GM23338 (cell line): ENCODE data around the gene MRPL34. TPM values are rescaled to one million over a fixed set of nuclear protein-coding genes. Genes with fewer than 3 reads are reported as not detected.
A peak's percentile ranks its signal among the peaks of the same experiment; 100 is the strongest.

Experiments used
- ATAC-seq: fragments of 200-7000 bp; cut with Tn5 transposase; 3 replicates; pipeline ENCODE4 v1.9.1; 2020
- DNase-seq: peaks from one replicate; pipeline ENCODE4 v3.0.0-alpha.2; 2015; ENCODE audit warnings: low spot score
- H2AFZ ChIP-seq: fragments of 200-600 bp; sonication (generic); 2 replicates; pipeline ENCODE4 v1.8.0; 2016; ENCODE audit warnings: antibody characterized with exemption, mild to moderate bottlenecking, moderate library complexity
- H3F3A ChIP-seq: fragments of 200-600 bp; sonication (generic); replicated peaks from 2 replicates; pipeline ENCODE4 v1.8.0; 2017; ENCODE audit warnings: antibody characterized with exemption, mixed run types, low read depth
- H3K27ac ChIP-seq: fragments of 200-600 bp; sonication (generic); 2 replicates; pipeline ENCODE4 v1.6.1; 2016; ENCODE audit warnings: low read depth
- H3K27me3 ChIP-seq: fragments of 200-600 bp; sonication (generic); 2 replicates; pipeline ENCODE4 v1.8.0; 2016; ENCODE audit warnings: mild to moderate bottlenecking, mixed run types, moderate library complexity; ENCODE audit not compliant: insufficient read depth
- H3K36me3 ChIP-seq: fragments of 200-600 bp; sonication (generic); 2 replicates; pipeline ENCODE4 v1.8.0; 2016; ENCODE audit warnings: mild to moderate bottlenecking; ENCODE audit not compliant: insufficient read depth
- H3K4me1 ChIP-seq: fragments of 200-600 bp; sonication (generic); 2 replicates; pipeline ENCODE4 v1.8.0; 2016; ENCODE audit warnings: mild to moderate bottlenecking, moderate library complexity; ENCODE audit not compliant: insufficient read depth
- H3K4me2 ChIP-seq: fragments of 200-600 bp; sonication (generic); 2 replicates; pipeline ENCODE4 v1.7.1; 2017; ENCODE audit warnings: mixed run types
- H3K4me3 ChIP-seq: fragments of 200-600 bp; sonication (generic); 2 replicates; pipeline ENCODE4 v1.6.1; 2016; ENCODE audit warnings: mixed run types
- H3K79me2 ChIP-seq: fragments of 200-600 bp; sonication (generic); replicated peaks from 2 replicates; pipeline ENCODE4 v1.8.0; 2017; ENCODE audit warnings: mild to moderate bottlenecking; ENCODE audit not compliant: insufficient read depth
- H3K9me2 ChIP-seq: fragments of 200-600 bp; sonication (generic); 2 replicates; pipeline ENCODE4 v1.8.0; 2017; ENCODE audit not compliant: insufficient read depth
- H4K20me1 ChIP-seq: fragments of 200-600 bp; sonication (generic); replicated peaks from 2 replicates; pipeline ENCODE4 v1.8.0; 2017; ENCODE audit warnings: mild to moderate bottlenecking; ENCODE audit not compliant: insufficient read depth
- H3K27ac Mint-ChIP-seq: 2 replicates; pipeline ENCODE4 v1.8.0; 2020; ENCODE audit warnings: inconsistent platforms, mild to moderate bottlenecking, moderate library complexity, mixed read lengths
- H3K27me3 Mint-ChIP-seq: 3 replicates; pipeline ENCODE4 v1.8.0; 2022; ENCODE audit warnings: low read depth, mild to moderate bottlenecking, moderate library complexity, mixed read lengths, inconsistent platforms; ENCODE audit not compliant: insufficient read depth, poor library complexity
- H3K36me3 Mint-ChIP-seq: 3 replicates; pipeline ENCODE4 v1.8.0; 2021; ENCODE audit warnings: low read depth, mild to moderate bottlenecking, inconsistent platforms, moderate library complexity, mixed read lengths
- H3K4me1 Mint-ChIP-seq: 3 replicates; pipeline ENCODE4 v1.8.0; 2020; ENCODE audit warnings: mild to moderate bottlenecking, inconsistent platforms, mixed read lengths
- H3K4me3 Mint-ChIP-seq: 3 replicates; pipeline ENCODE4 v1.8.0; 2021; ENCODE audit warnings: moderate library complexity, mild to moderate bottlenecking, inconsistent platforms, mixed read lengths
- H3K9me3 Mint-ChIP-seq: 3 replicates; pipeline ENCODE4 v1.8.0; 2020; ENCODE audit warnings: moderate library complexity, mild to moderate bottlenecking, inconsistent platforms, mixed read lengths
- CREB1 ChIP-seq: fragments of 250-450 bp; sonication (Bioruptor Pico); IDR thresholded peaks from 2 replicates; pipeline ENCODE4 v1.5.0; 2020; ENCODE audit warnings: low read depth, mild to moderate bottlenecking, moderate library complexity
- CTCF ChIP-seq, 2 experiments: fragments of 200-600 bp in 1 of 2; sonication (generic) in 1 of 2; conservative IDR thresholded peaks; 2 replicates each; pipeline versions ENCODE4 v1.5.1 to v1.6.1; 2016 to 2017; ENCODE audit warnings: antibody characterized with exemption in 2 of 2, low read depth in 2 of 2, mild to moderate bottlenecking in 2 of 2, moderate library complexity in 1 of 2
- ETS1 ChIP-seq: IDR thresholded peaks from 2 replicates; pipeline ENCODE4 v1.6.1; 2016; ENCODE audit warnings: antibody characterized with exemption
- EZH2 ChIP-seq: fragments of 200-600 bp; sonication (generic); IDR thresholded peaks from one replicate; pipeline ENCODE4 v1.8.0; 2017; ENCODE audit warnings: antibody characterized with exemption, mild to moderate bottlenecking, low read depth; ENCODE audit not compliant: unreplicated experiment
- EZH2phosphoT487 ChIP-seq: fragments of 200-600 bp; sonication (generic); IDR thresholded peaks from one replicate; pipeline ENCODE4 v1.8.1; 2018; ENCODE audit warnings: antibody characterized with exemption; ENCODE audit not compliant: unreplicated experiment
- JUNB ChIP-seq: IDR thresholded peaks from one replicate; pipeline ENCODE4 v1.6.1; 2016; ENCODE audit warnings: antibody characterized with exemption; ENCODE audit not compliant: unreplicated experiment
- NANOG ChIP-seq: IDR thresholded peaks from 2 replicates; pipeline ENCODE4 v1.6.1; 2016; ENCODE audit warnings: antibody characterized with exemption, borderline replicate concordance
- POLR2AphosphoS5 ChIP-seq: IDR thresholded peaks from 2 replicates; pipeline ENCODE4 v1.6.1; 2016; ENCODE audit warnings: antibody characterized with exemption, low read depth
- STAT1 ChIP-seq: IDR thresholded peaks from one replicate; pipeline ENCODE4 v1.6.1; 2016; ENCODE audit warnings: antibody characterized with exemption; ENCODE audit not compliant: unreplicated experiment
- ZNF114 ChIP-seq: fragments of 250-450 bp; sonication (Bioruptor Pico); IDR thresholded peaks from 2 replicates; pipeline ENCODE4 v1.5.0; 2020; ENCODE audit warnings: mild to moderate bottlenecking, moderate library complexity
- ZNF331 ChIP-seq: fragments of 250-450 bp; sonication (Bioruptor Pico); IDR thresholded peaks from 2 replicates; pipeline ENCODE4 v1.5.0; 2020; ENCODE audit warnings: low read depth, mild to moderate bottlenecking, moderate library complexity
- polyA plus RNA-seq: library from polyadenylated mRNA; unstranded; fragments of >200 nt; fragmentation: Nextera tagmentation; extraction: Ambion mirVana; gene quantifications from 2 replicates; pipeline ENCODE4 v1.2.1, GENCODE V29; 2016
- total RNA-seq: library from RNA; depleted of rRNA; stranded (reverse); fragments of >200 nt; shearing (Covaris generic); gene quantifications from 2 replicates; pipeline ENCODE4 v1.2.3, GENCODE V29; 2014
- TF ChIP-seq, protein P1 (sequence below): IDR thresholded peaks from one replicate; pipeline ENCODE4 v1.6.1; 2018; ENCODE audit warnings: antibody characterized with exemption; ENCODE audit not compliant: unreplicated experiment
- TF ChIP-seq, protein P2 (sequence below): fragments of 250-450 bp; sonication (Bioruptor Pico); IDR thresholded peaks from 2 replicates; pipeline ENCODE4 v1.5.0; 2020; ENCODE audit warnings: mild to moderate bottlenecking, moderate library complexity

MRPL34 gene
- total and polyA plus RNA-seq, 2 experiments from 2014 or later: 59.9 to 266 TPM

- TF ChIP-seq EZH2phosphoT487 (no peak), ZNF114 (CRISPR knock-in tag) (no peak), ETS1 (no peak), CTCF (conservative IDR thresholded peaks at IDR 0.05; ENCODE audit: low read depth in 2 of 2) (no peak), ZNF331 (CRISPR knock-in tag) (no peak), POLR2AphosphoS5 (no peak), STAT1 (no peak), CREB1 (CRISPR knock-in tag) (no peak), EZH2 (no peak), JUNB (no peak), NANOG (no peak)
- TF ChIP-seq, protein P1, sequence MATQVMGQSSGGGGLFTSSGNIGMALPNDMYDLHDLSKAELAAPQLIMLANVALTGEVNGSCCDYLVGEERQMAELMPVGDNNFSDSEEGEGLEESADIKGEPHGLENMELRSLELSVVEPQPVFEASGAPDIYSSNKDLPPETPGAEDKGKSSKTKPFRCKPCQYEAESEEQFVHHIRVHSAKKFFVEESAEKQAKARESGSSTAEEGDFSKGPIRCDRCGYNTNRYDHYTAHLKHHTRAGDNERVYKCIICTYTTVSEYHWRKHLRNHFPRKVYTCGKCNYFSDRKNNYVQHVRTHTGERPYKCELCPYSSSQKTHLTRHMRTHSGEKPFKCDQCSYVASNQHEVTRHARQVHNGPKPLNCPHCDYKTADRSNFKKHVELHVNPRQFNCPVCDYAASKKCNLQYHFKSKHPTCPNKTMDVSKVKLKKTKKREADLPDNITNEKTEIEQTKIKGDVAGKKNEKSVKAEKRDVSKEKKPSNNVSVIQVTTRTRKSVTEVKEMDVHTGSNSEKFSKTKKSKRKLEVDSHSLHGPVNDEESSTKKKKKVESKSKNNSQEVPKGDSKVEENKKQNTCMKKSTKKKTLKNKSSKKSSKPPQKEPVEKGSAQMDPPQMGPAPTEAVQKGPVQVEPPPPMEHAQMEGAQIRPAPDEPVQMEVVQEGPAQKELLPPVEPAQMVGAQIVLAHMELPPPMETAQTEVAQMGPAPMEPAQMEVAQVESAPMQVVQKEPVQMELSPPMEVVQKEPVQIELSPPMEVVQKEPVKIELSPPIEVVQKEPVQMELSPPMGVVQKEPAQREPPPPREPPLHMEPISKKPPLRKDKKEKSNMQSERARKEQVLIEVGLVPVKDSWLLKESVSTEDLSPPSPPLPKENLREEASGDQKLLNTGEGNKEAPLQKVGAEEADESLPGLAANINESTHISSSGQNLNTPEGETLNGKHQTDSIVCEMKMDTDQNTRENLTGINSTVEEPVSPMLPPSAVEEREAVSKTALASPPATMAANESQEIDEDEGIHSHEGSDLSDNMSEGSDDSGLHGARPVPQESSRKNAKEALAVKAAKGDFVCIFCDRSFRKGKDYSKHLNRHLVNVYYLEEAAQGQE: no peak
- TF ChIP-seq, protein P2, sequence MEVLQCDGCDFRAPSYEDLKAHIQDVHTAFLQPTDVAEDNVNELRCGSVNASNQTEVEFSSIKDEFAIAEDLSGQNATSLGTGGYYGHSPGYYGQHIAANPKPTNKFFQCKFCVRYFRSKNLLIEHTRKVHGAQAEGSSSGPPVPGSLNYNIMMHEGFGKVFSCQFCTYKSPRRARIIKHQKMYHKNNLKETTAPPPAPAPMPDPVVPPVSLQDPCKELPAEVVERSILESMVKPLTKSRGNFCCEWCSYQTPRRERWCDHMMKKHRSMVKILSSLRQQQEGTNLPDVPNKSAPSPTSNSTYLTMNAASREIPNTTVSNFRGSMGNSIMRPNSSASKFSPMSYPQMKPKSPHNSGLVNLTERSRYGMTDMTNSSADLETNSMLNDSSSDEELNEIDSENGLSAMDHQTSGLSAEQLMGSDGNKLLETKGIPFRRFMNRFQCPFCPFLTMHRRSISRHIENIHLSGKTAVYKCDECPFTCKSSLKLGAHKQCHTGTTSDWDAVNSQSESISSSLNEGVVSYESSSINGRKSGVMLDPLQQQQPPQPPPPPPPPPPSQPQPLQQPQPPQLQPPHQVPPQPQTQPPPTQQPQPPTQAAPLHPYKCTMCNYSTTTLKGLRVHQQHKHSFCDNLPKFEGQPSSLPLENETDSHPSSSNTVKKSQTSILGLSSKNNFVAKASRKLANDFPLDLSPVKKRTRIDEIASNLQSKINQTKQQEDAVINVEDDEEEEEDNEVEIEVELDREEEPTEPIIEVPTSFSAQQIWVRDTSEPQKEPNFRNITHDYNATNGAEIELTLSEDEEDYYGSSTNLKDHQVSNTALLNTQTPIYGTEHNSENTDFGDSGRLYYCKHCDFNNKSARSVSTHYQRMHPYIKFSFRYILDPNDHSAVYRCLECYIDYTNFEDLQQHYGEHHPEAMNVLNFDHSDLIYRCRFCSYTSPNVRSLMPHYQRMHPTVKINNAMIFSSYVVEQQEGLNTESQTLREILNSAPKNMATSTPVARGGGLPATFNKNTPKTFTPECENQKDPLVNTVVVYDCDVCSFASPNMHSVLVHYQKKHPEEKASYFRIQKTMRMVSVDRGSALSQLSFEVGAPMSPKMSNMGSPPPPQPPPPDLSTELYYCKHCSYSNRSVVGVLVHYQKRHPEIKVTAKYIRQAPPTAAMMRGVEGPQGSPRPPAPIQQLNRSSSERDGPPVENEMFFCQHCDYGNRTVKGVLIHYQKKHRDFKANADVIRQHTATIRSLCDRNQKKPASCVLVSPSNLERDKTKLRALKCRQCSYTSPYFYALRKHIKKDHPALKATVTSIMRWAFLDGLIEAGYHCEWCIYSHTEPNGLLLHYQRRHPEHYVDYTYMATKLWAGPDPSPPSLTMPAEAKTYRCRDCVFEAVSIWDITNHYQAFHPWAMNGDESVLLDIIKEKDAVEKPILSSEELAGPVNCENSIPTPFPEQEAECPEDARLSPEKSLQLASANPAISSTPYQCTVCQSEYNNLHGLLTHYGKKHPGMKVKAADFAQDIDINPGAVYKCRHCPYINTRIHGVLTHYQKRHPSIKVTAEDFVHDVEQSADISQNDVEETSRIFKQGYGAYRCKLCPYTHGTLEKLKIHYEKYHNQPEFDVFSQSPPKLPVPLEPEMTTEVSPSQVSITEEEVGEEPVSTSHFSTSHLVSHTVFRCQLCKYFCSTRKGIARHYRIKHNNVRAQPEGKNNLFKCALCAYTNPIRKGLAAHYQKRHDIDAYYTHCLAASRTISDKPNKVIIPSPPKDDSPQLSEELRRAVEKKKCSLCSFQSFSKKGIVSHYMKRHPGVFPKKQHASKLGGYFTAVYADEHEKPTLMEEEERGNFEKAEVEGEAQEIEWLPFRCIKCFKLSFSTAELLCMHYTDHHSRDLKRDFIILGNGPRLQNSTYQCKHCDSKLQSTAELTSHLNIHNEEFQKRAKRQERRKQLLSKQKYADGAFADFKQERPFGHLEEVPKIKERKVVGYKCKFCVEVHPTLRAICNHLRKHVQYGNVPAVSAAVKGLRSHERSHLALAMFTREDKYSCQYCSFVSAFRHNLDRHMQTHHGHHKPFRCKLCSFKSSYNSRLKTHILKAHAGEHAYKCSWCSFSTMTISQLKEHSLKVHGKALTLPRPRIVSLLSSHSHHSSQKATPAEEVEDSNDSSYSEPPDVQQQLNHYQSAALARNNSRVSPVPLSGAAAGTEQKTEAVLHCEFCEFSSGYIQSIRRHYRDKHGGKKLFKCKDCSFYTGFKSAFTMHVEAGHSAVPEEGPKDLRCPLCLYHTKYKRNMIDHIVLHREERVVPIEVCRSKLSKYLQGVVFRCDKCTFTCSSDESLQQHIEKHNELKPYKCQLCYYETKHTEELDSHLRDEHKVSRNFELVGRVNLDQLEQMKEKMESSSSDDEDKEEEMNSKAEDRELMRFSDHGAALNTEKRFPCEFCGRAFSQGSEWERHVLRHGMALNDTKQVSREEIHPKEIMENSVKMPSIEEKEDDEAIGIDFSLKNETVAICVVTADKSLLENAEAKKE (CRISPR knock-in tag): no peak
- H4K20me1 ChIP-seq: no peaks in the 10 kb centered on the region
- H2AFZ ChIP-seq: no peak overlapping the region
- ATAC-seq: no peak
- no peaks in the 10 kb centered on the region for H3K27me3 ChIP-seq
- 0 out of 2 replicates have a peak, but pooled peaks cover 5% of the 10 kb centered on the region for H3K4me1 ChIP-seq
- no peak overlapping the region for H3K4me2 ChIP-seq
- no peak for DNase-seq
- Mint-ChIP-seq H3K27me3 (peaks cover 21% of the 10 kb centered on the region), H3K4me3 (peak overlapping the region; percentile 96), H3K27ac (no peak overlapping the region), H3K36me3 (peaks cover 34% of the 10 kb centered on the region), H3K4me1 (peaks cover 15% of the 10 kb centered on the region), H3K9me3 (peaks cover 6% of the 10 kb centered on the region; the same call in 2 of the 3 replicates)
- H3K27ac ChIP-seq: 0 out of 2 replicates have a peak overlapping the region, but pooled peaks have one; percentile 20
- peaks cover 4% of the 10 kb centered on the region for H3K36me3 ChIP-seq
- H3F3A ChIP-seq: peaks cover 4% of the 10 kb centered on the region; the same call in 1 of the 2 replicates
- H3K4me3 ChIP-seq: no peak overlapping the region; the same call in 1 of the 2 replicates
- peaks cover 12% of the 10 kb centered on the region; the same call in 1 of the 2 replicates for H3K79me2 ChIP-seq
- no peaks in the 10 kb centered on the region for H3K9me2 ChIP-seq
These were observed 36.9 kb upstream of the MRPL34 start for GRCh38 chr19:17268754-17269153.
